HG02973 (cell line): ENCODE data around the gene MACROD2.
"Not testable (repeated sequence)": the region's sequence is repeated elsewhere in the genome, so short reads cannot be mapped to it uniquely, and the experiment has no call there.

Experiments
- ATAC-seq: cut with Tn5 transposase; IDR thresholded peaks from one replicate; pipeline ENCODE4 v1.9.1; 2021; ENCODE audit warnings: moderate library complexity; ENCODE audit not compliant: unreplicated experiment

The MACROD2 gene

DNA sequence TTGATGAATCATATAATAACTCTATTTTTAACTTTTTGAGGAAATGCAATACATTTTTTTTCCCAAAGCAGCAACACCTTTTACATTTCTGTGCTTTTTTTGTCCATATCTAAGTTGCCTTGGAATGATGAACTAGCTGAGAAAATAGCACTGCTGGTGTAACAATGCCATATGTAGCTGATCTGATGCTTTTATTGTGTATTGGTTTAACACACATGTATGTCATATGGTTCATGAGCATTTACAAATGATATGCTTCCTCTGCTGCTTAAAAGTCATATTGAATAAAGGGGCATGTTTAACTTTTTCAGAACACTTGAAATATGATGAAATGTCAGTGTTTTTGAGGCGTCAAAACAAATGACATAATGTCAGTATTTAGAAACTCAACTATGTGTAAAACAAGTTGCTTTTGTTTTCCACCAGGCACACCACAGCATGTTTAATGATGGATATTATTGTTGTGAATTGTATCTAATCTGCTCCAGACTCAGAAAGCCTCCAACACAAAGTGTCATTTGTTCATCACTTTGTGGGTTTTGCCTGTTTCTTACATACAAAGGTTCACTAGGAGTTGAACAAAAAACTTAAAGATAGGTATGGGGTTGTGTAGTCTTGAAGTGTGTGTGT, 1117.9 kb downstream of the MACROD2 start:
- ATAC-seq = no peak

DNA sequence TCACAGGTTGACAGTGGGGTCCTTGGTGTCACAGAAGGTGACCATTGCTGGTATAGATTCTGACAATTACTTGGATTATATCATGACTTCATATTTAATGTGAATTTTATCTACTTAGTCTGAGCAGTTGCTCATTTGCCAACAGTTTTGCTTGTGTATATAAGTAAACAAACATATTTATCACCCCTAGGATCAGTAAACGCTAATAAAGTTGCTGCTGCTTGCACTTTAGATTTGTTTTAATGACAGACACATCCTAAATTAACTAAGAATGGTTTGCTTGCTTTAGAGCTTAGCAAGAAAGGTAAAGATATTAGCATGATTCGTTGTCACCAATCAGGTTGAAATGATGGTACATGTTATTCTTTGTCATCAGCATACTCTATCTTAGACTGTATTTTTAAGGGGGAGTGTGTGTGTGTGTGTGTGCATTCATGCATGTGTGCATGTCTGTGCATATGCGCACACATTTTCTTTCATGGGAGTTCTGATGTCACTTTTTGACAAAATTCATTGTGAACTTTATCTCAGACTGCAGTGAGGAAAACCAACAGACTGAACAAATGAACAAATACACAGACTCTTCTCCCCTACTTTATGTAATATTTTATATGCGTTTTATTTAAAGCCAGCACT, 1124.7 kb downstream of the MACROD2 start:
- no peak for ATAC-seq

DNA sequence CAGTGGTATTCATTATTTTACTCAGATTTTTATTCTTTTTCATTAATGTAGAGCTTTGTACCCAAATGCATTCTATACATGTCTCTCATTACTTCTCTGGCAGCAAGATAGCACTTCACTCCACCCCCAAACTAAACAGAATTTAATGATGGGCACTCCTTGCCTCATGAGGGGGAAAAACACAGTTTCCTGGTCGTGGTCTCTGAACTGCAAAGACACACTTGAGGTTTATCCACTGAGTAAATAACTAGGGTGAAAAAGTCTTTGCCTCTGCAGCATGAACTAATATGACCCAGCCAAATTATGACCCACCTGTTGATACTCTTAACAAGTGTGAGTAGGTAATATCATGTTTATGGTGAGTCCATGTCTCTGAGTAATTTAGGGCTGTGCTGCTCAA, 1127.3 kb downstream of the MACROD2 start:
- ATAC-seq = no peak

DNA sequence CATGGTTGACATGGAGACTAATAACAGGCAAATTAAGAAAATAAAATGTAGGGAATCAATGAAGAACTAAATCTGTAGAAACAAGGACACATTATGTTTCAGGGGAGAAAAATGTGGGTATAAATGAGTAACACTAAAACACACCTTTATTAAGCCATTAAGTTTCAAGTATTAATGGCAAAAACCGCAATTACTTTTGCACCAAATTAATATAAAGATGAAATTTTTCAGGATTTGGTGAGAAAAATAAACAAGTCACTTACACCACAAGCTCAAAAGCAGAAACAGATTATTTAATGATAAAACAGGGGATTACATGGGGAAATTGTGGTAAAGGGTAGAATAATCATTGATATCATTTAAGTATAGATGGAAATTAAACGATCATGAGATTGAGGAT, 1135.9 kb downstream of the MACROD2 start:
- ATAC-seq = no peak

DNA sequence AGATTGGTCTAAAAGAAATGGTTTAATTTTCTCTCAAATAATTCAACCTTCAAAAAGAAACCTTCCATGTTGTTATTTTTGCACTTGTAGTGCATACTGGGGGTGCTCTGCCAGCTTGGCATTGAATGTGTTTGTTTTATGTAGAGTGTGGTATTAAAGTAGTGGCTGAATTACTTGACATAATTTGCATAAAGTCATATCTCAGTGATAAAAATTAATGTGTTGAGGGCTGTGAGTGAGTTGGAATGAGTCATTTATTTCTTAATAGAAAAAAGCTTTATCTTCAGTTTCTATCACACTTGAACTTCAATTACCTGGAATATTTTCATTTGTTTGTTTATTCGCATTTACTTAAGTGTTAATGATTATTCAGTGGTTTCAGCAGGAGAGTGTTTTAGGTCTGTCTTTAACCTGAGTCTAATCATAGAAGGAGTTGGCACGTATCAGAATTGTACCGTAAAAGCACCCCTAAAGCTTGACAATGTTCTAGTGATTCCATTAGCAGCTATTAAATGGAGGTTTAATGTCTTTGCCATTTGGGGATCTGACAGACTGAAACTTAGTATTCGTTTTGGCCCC, 1143.3 kb downstream of the MACROD2 start:
- ATAC-seq = no peak

DNA sequence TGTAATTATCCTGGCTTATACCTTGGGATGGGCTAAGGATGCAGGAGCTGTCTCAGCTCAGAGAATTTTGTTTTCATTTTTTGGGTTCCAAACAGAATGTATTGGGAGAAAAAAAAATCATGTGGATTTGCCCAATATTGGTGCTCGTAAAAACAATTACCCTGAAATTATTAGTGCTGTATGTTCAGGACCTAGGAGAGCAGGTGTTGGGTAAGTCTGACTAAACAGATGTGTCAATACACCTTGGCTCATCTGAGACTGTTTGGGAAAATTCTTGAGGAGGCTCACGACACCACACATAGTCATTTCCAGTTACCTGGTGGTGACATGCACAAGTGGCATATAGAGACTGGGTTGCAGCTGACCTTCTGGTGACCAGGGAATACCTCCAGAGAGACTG, 1144.2 kb downstream of the MACROD2 start:
- no peak for ATAC-seq

DNA sequence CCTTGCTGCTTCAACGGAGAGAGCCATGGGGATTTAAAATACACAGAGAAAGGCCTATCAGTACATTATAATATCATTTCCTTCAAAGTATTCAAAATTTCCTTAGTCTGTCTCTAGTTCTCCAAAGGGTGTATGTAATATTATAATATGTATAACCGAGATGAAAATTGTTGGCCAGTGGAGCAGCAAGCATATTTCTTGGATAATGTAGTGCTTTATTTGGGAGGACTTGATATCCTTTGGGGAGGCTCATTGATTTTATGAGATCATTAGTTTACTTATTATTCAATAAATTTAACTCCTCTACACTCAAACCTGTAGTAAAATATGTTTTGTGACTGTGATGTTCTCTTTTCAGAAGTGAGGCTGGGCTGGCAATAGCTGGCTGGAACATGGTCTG, 1145.0 kb downstream of the MACROD2 start:
- ATAC-seq = no peak

DNA sequence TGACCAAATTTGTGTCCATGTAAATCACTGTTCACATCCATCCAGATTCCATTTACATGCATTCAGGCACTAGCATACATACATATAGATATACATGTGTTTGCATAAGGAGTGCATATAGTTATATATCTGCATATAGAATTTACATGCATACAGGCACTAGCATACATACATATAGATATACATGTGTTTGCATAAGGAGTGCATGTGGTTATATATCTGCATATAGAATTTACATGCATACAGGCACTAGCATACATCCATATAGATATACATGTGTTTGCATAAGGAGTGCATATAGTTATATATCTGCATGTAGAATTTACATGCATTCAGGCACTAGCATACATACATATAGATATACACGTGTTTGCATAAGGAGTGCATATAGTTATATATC, 1145.6 kb downstream of the MACROD2 start:
- not testable (repeated sequence) for ATAC-seq

DNA sequence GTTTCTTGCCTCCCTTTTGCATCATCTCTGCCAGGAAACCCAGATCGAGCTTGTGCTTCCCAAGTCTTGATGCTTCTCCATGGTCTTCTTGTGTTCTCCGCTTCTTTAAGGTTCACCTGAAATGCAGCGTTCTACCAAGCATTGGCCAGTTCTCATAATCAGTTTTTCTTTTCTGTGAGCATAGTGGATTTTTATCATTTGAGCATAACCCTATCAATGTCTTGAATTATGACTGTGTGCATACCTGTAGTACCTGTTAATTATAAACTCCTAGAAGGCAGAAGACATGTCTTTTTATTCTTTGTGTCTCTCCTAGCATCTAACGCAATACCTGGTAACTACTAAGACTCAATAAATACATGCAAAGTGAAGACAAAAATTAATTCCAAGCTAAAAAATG, 1146.5 kb downstream of the MACROD2 start:
- ATAC-seq = no peak

DNA sequence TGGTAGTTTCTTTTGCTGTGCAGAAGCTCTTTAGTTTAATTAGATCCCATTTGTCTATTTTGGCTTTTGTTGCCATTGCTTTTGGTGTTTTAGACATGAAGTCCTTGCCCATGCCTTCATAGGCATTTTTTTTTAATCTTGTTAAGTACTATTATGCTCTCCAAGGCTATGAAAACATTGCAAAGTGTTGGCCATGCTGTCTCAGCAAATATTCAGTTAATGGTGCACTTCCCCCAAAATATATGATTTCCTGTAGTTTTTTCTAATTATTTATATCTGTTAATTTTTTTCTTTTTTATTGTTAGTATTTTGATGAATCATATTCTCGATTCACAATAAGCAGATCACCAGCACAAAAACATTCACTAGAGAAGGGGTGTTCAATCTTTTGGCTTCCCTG, 1148.2 kb downstream of the MACROD2 start:
- ATAC-seq = no peak

DNA sequence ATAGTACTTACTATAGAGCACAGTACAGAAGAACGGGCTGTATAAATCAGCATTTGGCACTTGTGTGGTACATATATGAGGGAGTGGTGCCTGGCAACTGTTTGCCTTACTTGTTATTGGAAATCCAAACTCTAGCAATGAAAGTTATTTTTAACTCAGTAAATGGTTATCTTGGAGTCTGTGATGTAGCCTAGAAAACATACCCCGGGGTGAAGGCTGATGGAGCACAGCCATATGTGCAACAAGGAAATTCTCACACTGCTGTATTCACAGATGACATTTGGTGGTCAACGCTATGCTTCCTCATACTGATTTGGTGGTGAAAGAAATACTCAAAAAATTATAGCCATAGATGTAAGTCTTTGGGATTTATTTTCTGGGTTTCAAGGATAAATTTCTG, 1149.6 kb downstream of the MACROD2 start:
- no peak for ATAC-seq

DNA sequence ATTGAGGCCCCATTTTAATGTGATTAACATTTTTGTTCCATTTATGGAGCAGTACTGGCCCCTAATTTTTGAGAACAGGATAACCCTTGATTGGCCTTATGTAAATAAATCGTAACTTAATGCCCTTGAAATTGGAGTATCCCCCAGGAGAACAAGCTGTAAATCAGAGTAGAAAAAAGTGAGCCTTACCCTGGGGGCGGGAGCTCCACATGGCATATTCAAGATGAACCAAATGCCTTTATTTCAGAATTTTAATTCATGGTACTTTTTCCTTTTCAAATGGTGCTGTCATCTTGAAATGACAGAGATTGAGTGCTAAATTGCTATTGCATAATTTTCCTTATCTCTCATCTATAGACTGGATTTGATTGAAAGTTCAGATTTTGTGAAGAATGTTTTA, 1151.6 kb downstream of the MACROD2 start:
- no peak for ATAC-seq

DNA sequence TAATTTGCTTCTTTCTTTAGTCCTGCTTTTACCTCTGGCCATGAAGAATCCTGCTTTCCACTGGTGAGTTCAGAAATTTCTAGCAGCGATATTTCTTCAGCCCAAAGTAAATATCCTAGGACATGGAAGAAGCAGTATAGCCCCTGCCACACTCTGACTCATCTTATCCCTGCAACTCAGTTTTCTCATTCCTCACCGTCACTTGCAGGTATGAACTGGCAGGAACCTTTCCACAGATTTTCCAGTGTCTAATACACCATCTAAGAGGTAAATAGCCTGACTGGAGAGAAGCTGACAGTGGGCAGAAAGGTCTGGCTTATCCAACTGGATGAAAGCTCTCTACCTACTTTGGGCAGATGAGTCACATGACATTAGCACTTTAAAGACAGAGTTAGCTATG, 1158.8 kb downstream of the MACROD2 start:
- ATAC-seq = no peak

DNA sequence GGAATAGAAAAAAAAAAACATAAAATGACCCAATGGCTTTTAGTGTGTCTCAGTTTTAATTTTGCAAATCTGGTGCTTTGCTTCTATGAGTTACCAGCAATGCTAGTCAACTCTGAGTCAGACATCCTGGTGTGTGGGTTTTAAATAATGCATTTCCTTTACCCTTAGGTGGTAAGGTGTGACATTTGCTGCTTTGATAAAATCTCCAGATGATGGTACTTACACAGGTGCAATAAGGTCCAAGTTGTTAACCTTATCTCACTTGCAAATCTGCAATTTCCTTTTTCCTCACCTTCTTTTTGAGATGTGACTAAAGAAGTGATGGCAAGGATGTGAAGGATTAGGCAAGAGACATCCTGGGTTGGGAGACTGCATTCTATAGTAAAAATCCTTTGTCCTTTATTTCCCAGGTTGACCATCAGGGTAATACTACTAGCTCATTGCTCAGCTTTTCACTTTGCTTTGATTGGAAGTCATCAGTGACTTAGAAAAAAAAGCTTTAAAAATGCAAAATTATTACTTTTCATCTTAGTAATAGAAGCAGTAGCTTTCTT, 1160.6 kb downstream of the MACROD2 start:
- ATAC-seq = no peak

DNA sequence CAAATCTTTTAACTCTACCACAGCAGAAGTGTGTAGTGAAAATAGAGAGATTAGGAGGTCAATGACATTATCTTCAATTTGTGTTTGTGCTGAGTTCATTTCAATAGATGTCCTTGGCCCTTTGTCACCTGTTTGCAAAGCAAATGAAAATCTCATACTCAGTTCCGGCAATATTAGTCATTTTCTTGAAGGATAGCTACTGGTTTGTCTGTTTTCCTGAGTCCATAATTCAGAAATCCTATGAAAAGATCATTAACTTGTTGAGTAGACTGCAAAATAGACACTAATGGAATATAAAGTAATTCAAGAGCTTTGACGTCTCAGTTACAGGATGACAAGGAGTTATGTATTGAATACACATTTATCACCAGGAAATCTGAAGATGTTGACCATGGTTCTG, 1163.2 kb downstream of the MACROD2 start:
- no peak for ATAC-seq

DNA sequence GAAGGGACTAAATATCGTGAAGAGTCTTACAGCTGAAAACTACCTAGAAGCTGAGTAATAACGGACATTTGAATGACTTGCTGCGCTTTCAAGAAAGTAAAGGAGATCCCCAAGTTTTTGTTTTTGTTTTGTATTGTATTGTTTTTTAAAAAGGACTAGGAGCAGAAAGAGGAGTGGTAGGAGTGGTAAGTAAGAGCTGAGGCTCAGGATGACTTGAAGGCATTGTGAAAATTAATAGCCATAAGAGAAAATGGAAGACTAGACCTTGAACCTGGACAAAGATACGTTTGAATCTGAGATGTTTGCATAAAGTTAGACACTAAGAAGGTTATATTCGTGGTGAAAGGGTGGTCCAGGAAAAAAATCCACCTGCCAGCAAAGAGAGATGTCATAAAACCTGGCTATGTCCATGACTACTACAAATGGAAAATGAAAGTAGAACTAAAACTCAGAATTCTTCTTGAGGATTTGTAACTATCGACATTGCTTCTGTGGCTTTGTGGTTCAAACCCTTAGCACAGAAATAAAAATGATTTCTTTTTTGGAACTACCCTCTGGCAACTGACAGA, 1166.8 kb downstream of the MACROD2 start:
- ATAC-seq = peak; percentile 87

DNA sequence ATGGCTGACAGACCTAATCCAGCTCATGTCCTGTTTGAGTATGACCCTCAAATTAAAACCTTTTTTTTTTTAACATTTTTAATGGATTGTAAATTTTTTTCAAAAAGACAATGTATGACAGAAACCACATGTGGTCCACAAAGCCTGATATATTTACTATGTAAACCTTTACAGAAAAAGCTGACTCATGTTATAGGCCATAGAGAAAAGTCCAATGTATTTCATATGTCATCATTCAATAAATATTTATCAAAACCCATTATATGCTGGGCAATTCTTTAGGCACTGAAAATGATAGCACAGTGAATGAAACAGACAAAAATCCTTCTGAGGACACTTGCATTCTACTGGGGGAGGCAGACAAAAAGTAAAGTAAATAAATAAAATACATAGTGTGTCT, 1168.3 kb downstream of the MACROD2 start:
- no peak for ATAC-seq

DNA sequence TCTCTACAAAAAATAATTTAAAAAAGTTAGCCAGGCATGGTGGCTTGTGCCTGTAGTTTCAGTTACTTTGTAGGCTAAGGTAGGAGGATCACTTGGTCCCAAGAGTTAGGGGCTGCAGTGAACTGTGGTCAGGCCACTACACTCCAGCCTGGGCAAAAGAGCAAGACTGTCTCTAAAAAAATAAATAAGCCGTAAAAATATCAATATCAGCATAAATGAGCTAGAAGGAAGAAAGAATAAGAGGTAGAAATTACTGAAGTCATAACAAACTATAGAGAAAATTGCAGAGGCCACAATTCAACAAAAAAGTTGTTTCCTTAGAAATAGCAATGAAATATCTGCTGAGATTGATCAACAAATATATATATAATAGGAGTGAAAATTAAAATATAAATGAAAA, 1169.4 kb downstream of the MACROD2 start:
- no peak for ATAC-seq

DNA sequence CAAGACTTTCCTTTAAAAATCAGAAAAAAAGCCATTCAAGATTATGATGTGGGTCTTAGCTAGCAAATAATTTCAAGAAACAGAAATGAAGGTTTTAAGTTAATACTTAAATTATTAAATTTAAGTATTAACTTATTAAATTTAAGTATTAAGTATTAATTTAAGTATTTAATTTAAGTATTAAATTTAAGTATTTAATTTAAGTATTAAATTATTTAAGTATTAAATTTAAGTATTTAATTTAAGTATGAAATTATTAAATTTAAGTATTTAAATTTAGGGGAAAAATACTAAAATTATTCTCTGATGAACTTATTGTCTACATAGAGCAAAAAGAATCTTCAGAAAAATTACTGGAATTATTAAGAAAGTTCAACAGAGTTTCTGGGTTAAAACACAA, 1171.4 kb downstream of the MACROD2 start:
- no peak for ATAC-seq

DNA sequence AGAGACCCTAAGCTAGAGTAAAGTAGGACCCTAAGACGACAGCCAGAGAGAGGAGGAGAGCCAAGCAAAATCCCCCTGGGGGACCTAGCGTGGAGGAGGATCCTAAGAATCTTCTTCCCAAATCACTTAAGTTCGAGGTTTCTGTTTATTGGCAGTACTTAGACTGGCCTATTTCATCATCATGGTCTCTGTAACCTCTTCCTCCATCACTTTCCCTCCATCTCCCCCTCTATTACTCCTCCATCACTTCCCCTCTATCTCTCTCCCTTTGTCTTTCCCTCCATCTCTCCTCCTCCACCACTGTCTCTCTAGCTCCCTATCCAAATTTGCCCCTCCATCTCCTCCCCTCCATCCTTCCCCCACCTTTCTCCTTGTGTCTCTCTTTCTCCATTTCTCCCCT, 1175.7 kb downstream of the MACROD2 start:
- ATAC-seq = no peak

DNA sequence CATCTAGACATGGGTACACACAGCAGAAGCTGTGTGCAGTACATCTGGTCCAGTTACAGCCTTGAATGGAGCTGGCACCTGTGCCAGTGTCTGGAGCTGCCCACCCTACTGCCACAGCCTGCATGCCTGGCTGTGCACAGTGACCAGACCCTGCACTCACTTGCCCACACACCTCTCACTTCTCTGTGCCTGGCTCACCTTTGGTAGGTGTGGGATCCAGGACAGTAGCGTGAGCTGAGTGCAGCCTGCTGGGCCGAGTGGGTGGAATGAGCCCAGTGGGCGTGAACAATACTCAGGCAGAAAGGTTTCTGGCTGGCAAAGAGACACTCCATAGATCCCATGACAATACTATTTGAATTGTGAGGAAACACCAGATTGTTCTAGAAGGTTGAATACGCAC, 1181.6 kb downstream of the MACROD2 start:
- no peak for ATAC-seq

DNA sequence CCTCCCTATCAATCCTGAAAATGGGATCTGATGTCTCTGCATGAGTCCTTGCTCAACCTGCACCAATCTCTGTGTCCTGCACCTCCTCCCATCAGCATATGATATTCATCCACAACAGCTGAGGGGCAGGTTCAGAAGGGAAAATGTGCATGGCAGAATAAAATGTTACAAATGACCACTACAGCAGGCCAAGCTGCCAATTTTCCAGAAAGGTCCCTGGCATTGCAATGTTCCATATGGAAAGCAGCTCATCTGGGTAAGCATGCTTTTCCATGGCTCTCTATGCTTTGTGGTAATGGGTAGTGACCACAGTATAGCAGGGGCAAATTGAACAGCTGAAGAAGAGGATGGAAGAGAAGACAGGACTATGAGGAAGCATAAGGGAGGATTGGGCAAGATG, 1183.3 kb downstream of the MACROD2 start:
- ATAC-seq = no peak
